MM.1S (cell line): ENCODE data around the gene GPC5.

Experiments
- EZH2phosphoT487 ChIP-seq: fragments of 300-600 bp; sonication (generic); IDR thresholded peaks from 2 replicates; pipeline ENCODE4 v1.6.1; 2018; ENCODE audit warnings: antibody characterized with exemption, low read length
- TF ChIP-seq, protein P1 (sequence below): fragments of 300-600 bp; sonication (generic); IDR thresholded peaks from 2 replicates; pipeline ENCODE4 v1.5.1; 2016; ENCODE audit warnings: antibody characterized with exemption, low read length, mixed read lengths

DNA sequence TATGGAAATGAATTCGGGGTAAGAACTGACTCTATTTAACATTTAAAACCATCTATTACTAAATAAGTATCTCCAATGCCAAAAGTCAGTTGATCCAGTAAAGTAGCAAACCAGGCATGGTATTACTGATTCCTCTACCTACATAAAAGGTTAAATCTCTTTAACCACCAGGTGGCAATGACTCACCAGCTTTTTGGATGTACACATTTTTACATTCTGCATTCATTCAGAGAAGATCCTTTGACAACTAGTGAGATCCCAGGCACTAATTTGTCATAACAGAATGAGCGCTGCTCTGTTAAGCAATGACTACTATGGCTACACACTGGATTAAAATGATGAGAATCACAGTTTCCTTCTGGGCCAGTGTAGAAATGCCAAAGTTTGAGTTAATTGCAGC is 1498.4 kb downstream of the GPC5 start:
- TF ChIP-seq, protein P1, sequence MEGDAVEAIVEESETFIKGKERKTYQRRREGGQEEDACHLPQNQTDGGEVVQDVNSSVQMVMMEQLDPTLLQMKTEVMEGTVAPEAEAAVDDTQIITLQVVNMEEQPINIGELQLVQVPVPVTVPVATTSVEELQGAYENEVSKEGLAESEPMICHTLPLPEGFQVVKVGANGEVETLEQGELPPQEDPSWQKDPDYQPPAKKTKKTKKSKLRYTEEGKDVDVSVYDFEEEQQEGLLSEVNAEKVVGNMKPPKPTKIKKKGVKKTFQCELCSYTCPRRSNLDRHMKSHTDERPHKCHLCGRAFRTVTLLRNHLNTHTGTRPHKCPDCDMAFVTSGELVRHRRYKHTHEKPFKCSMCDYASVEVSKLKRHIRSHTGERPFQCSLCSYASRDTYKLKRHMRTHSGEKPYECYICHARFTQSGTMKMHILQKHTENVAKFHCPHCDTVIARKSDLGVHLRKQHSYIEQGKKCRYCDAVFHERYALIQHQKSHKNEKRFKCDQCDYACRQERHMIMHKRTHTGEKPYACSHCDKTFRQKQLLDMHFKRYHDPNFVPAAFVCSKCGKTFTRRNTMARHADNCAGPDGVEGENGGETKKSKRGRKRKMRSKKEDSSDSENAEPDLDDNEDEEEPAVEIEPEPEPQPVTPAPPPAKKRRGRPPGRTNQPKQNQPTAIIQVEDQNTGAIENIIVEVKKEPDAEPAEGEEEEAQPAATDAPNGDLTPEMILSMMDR, result peak; percentile 24
- no peak for TF ChIP-seq EZH2phosphoT487
